WTC11 (cell line): ENCODE results near the gene APOO. TPM values are rescaled to one million over a fixed set of nuclear protein-coding genes. Genes with fewer than 3 reads are reported as not detected.

Experiments used
- ATAC-seq: fragments of 200-7000 bp; cut with Tn5 transposase; 2 replicates; pipeline ENCODE4 v1.10.0; 2021; ENCODE audit warnings: mild to moderate bottlenecking, moderate library complexity
- CTCF ChIA-PET: fragments of 300-600 bp; sonication (Branson Sonifier 250); formaldehyde crosslinking; loops from one replicate; lab custom pipeline; 2021; ENCODE audit warnings: antibody characterized with exemption; lab: Charles Lee
- POLR2A ChIA-PET: fragments of 350-600 bp; sonication (Branson Sonifier 250); formaldehyde crosslinking; loops from one replicate; lab custom pipeline; 2021; ENCODE audit warnings: antibody characterized with exemption; lab: Charles Lee
- DNase-seq: peaks from one replicate; pipeline ENCODE4 v3.0.0; 2021; ENCODE audit warnings: low spot score
- H3K27ac Mint-ChIP-seq: 2 replicates; pipeline ENCODE4 v1.8.0; 2021; ENCODE audit warnings: mixed read lengths
- H3K27me3 Mint-ChIP-seq: 2 replicates; pipeline ENCODE4 v1.8.0; 2021; ENCODE audit warnings: low read depth, mild to moderate bottlenecking, moderate library complexity, mixed read lengths
- H3K36me3 Mint-ChIP-seq: 2 replicates; pipeline ENCODE4 v1.8.0; 2021; ENCODE audit warnings: mixed read lengths
- H3K4me1 Mint-ChIP-seq: 2 replicates; pipeline ENCODE4 v1.8.0; 2022; ENCODE audit warnings: mixed read lengths
- H3K4me3 Mint-ChIP-seq: 2 replicates; pipeline ENCODE4 v1.8.0; 2021; ENCODE audit warnings: mild to moderate bottlenecking, moderate library complexity, mixed read lengths
- H3K9me3 Mint-ChIP-seq: 2 replicates; pipeline ENCODE4 v1.8.0; 2021; ENCODE audit warnings: mixed read lengths
- ARID4B ChIP-seq: sonication (generic); formaldehyde crosslinking; IDR thresholded peaks from 2 replicates; pipeline ENCODE4 v1.8.0; 2023; ENCODE audit warnings: missing genetic modification reagents, mild to moderate bottlenecking, borderline replicate concordance
- ATF3 ChIP-seq: sonication (generic); formaldehyde crosslinking; conservative IDR thresholded peaks from 2 replicates; pipeline ENCODE4 v1.8.1; 2022; ENCODE audit warnings: mild to moderate bottlenecking, missing genetic modification reagents
- ATF6 ChIP-seq: sonication (generic); formaldehyde crosslinking; IDR thresholded peaks from 2 replicates; pipeline ENCODE4 v1.8.1; 2023; ENCODE audit warnings: mild to moderate bottlenecking, missing genetic modification reagents
- CTCF ChIP-seq: fragments of 200-600 bp; IDR thresholded peaks from 2 replicates; pipeline ENCODE4 v1.8.0; 2022; ENCODE audit warnings: antibody characterized with exemption
- E2F4 ChIP-seq: sonication (generic); formaldehyde crosslinking; IDR thresholded peaks from 2 replicates; pipeline ENCODE4 v1.8.1; 2022; ENCODE audit warnings: low read depth, mild to moderate bottlenecking, moderate library complexity, missing genetic modification reagents, borderline replicate concordance
- ERG ChIP-seq: fragments of 250-450 bp; sonication (Bioruptor Pico); IDR thresholded peaks from 2 replicates; pipeline ENCODE4 v1.8.0; 2021; ENCODE audit warnings: mild to moderate bottlenecking
- FOXJ3 ChIP-seq: sonication (generic); formaldehyde crosslinking; IDR thresholded peaks from 2 replicates; pipeline ENCODE4 v1.9.0; 2021; ENCODE audit warnings: missing genetic modification reagents, mild to moderate bottlenecking, borderline replicate concordance
- FOXK1 ChIP-seq: sonication (generic); formaldehyde crosslinking; IDR thresholded peaks from 2 replicates; pipeline ENCODE4 v1.8.0; 2022; ENCODE audit warnings: mild to moderate bottlenecking, moderate library complexity, missing genetic modification reagents
- HMGXB4 ChIP-seq: sonication (generic); formaldehyde crosslinking; IDR thresholded peaks from 2 replicates; pipeline ENCODE4 v1.8.1; 2023; ENCODE audit warnings: mild to moderate bottlenecking, moderate library complexity, missing genetic modification reagents
- NFE2L1 ChIP-seq: sonication (generic); formaldehyde crosslinking; IDR thresholded peaks from 2 replicates; pipeline ENCODE4 v1.8.1; 2023; ENCODE audit warnings: missing genetic modification reagents
- NR3C1 ChIP-seq: sonication (generic); formaldehyde crosslinking; conservative IDR thresholded peaks from 2 replicates; pipeline ENCODE4 v1.8.1; 2023; ENCODE audit warnings: low read depth, mild to moderate bottlenecking, missing genetic modification reagents
- OVOL2 ChIP-seq: fragments of 250-450 bp; sonication (Bioruptor Pico); IDR thresholded peaks from 2 replicates; pipeline ENCODE4 v1.9.0; 2021; ENCODE audit warnings: mild to moderate bottlenecking, borderline replicate concordance
- PRRX2 ChIP-seq: fragments of 250-450 bp; sonication (Bioruptor Pico); IDR thresholded peaks from 2 replicates; pipeline ENCODE4 v1.8.0; 2021; ENCODE audit warnings: mild to moderate bottlenecking
- RELA ChIP-seq: sonication (generic); formaldehyde crosslinking; IDR thresholded peaks from 2 replicates; pipeline ENCODE4 v1.8.1; 2022; ENCODE audit warnings: missing genetic modification reagents, mild to moderate bottlenecking, borderline replicate concordance
- SMAD3 ChIP-seq: sonication (generic); formaldehyde crosslinking; IDR thresholded peaks from 2 replicates; pipeline ENCODE4 v1.8.0; 2022; ENCODE audit warnings: missing genetic modification reagents, mild to moderate bottlenecking, borderline replicate concordance
- STAT6 ChIP-seq: sonication (generic); formaldehyde crosslinking; conservative IDR thresholded peaks from 2 replicates; pipeline ENCODE4 v1.8.1; 2023; ENCODE audit warnings: mild to moderate bottlenecking, low read depth, missing genetic modification reagents, moderate library complexity
- TEAD1 ChIP-seq: sonication (generic); formaldehyde crosslinking; IDR thresholded peaks from 2 replicates; pipeline ENCODE4 v1.8.0; 2022; ENCODE audit warnings: mild to moderate bottlenecking, missing genetic modification reagents
- USF1 ChIP-seq: sonication (generic); formaldehyde crosslinking; IDR thresholded peaks from 2 replicates; pipeline ENCODE4 v1.8.0; 2022; ENCODE audit warnings: mild to moderate bottlenecking, missing genetic modification reagents
- ZNF232 ChIP-seq: sonication (generic); formaldehyde crosslinking; IDR thresholded peaks from 2 replicates; pipeline ENCODE4 v1.8.0; 2022; ENCODE audit warnings: mild to moderate bottlenecking, missing genetic modification reagents
- total RNA-seq: library from RNA; stranded (reverse); gene quantifications from 3 replicates; pipeline ENCODE4 v1.2.3, GENCODE V29; 2021

APOO gene
- total RNA-seq, 1 experiment from 2014 or later: 55.5 TPM

GRCh38 chrX:23825675-23826074 is 82.1 kb downstream of the APOO start (continued):
- TF ChIP-seq CTCF (no peak), ARID4B (CRISPR knock-in tag) (no peak), NR3C1 (CRISPR knock-in tag) (no peak), NFE2L1 (CRISPR knock-in tag) (no peak), FOXK1 (CRISPR knock-in tag) (no peak), FOXJ3 (CRISPR knock-in tag) (no peak), ATF3 (CRISPR knock-in tag) (no peak), OVOL2 (no peak), HMGXB4 (CRISPR knock-in tag) (no peak)
- TF ChIP-seq, all 79 proteins: peak for 0

- TF ChIP-seq ATF6 (CRISPR knock-in tag) (no peak), STAT6 (CRISPR knock-in tag) (no peak), ERG (CRISPR knock-in tag) (no peak), ATF3 (CRISPR knock-in tag) (no peak), USF1 (CRISPR knock-in tag) (no peak), PRRX2 (no peak), E2F4 (CRISPR knock-in tag) (no peak), SMAD3 (CRISPR knock-in tag) (no peak), TEAD1 (no peak), RELA (CRISPR knock-in tag) (no peak), ZNF232 (no peak)
- POLR2A ChIA-PET: no interaction called here
- Mint-ChIP-seq H3K27ac (no peak overlapping the region), H3K9me3 (no peaks in the 10 kb centered on the region), H3K27me3 (no peaks in the 10 kb centered on the region), H3K4me3 (no peak overlapping the region), H3K4me1 (0 out of 2 replicates have a peak, but pooled peaks cover under 1% of the 10 kb centered on the region), H3K36me3 (no peaks in the 10 kb centered on the region)
- CTCF ChIA-PET: interaction anchor here (1.0 kb wide), 1 partner anchor 79 kb away, joined by 3 read pairs; no protein-coding TSS in a partner anchor
- ATAC-seq: no peak
- no peak for DNase-seq
Measured at GRCh38 chrX:23822841-23823240, 84.9 kb downstream of the APOO start.
